Activated CD4-positive, alpha-beta memory T cell treated with anti-CD3 and anti-CD28 coated beads, Interleukin-2, amount 10 ng/mL, durations not matched to agents 7 days and 5 days (primary cell): ENCODE data around the gene GOLGA5. TPM values are rescaled to one million over a fixed set of nuclear protein-coding genes. Genes with fewer than 3 reads are reported as not detected.
A peak's percentile ranks its signal among the peaks of the same experiment; 100 is the strongest.
"Not testable (repeated sequence)": the region's sequence is repeated elsewhere in the genome, so short reads cannot be mapped to it uniquely, and the experiment has no call there.

Experiments used
- CTCF ChIA-PET: fragments of 350-600 bp; sonication (Branson Sonifier 250); formaldehyde crosslinking; loops from one replicate; lab custom pipeline; 2021; ENCODE audit warnings: antibody characterized with exemption, inconsistent platforms; lab: Charles Lee
- POLR2A ChIA-PET: fragments of 350-600 bp; sonication (Branson Sonifier 250); formaldehyde crosslinking; loops from one replicate; lab custom pipeline; 2021; ENCODE audit warnings: antibody characterized with exemption; lab: Charles Lee
- DNase-seq: peaks from one replicate; pipeline ENCODE4 v3.0.0-alpha.2; 2020
- H3K27ac Mint-ChIP-seq: one replicate; pipeline ENCODE4 v1.8.0; 2021; ENCODE audit warnings: mild to moderate bottlenecking, mixed read lengths
- H3K27me3 Mint-ChIP-seq: one replicate; pipeline ENCODE4 v1.8.0; 2021; ENCODE audit warnings: mixed read lengths
- H3K36me3 Mint-ChIP-seq: one replicate; pipeline ENCODE4 v1.8.0; 2021; ENCODE audit warnings: low read depth, mixed read lengths
- H3K4me1 Mint-ChIP-seq: one replicate; pipeline ENCODE4 v1.8.0; 2021; ENCODE audit warnings: mixed read lengths
- H3K4me3 Mint-ChIP-seq: one replicate; pipeline ENCODE4 v1.8.0; 2021; ENCODE audit warnings: mild to moderate bottlenecking, mixed read lengths
- H3K9me3 Mint-ChIP-seq: one replicate; pipeline ENCODE4 v1.8.0; 2021; ENCODE audit warnings: mixed read lengths
- total RNA-seq, 2 experiments: library from RNA; stranded (reverse); gene quantifications; one replicate each; pipeline ENCODE4 v1.2.3, GENCODE V29; 2021

The GOLGA5 gene
- 10 to 100 TPM; 22.2 to 24.0 TPM for total RNA-seq

GRCh38 chr14:92793709-92794546, at the start of gene GOLGA5:
GOLGA5 (plus strand) TSS chr14:92794305; CDS start chr14:92797438, 3,133 bp downstream.
- peak; percentile 99 for DNase-seq
- Mint-ChIP-seq H3K27ac (peak within 1 kb of the TSS; percentile 85), H3K4me1 (peaks cover 38% of the 10 kb centered on the region), H3K36me3 (peaks cover 32% of the 10 kb centered on the region), H3K4me3 (peak within 1 kb of the TSS; percentile 90), H3K27me3 (peaks cover 15% of the 10 kb centered on the region), H3K9me3 (peaks cover 26% of the 10 kb centered on the region)
- POLR2A ChIA-PET = interaction anchor here (0.6 to 1.1 kb wide), 6 partner anchors 10 to 438 kb away, joined by 3 to 4 read pairs (median 3); partner anchors contain the start of genes LYSET and MOAP1
- CTCF ChIA-PET = interaction anchor here (1.1 to 1.4 kb wide), 4 partner anchors 10 to 319 kb away, joined by 3 to 4 read pairs (median 4); no protein-coding TSS in a partner anchor

- CTCF ChIA-PET = interaction anchor here (1.2 kb wide), 1 partner anchor 19 kb away, joined by 3 read pairs; no protein-coding TSS in a partner anchor
- POLR2A ChIA-PET = interaction anchor here (0.7 to 1.0 kb wide), 2 partner anchors 20 to 33 kb away, joined by 4 read pairs; no protein-coding TSS in a partner anchor
- Mint-ChIP-seq H3K27ac (no peak overlapping the region), H3K4me3 (peak overlapping the region; percentile 68), H3K27me3 (peaks cover 60% of the 10 kb centered on the region), H3K4me1 (peaks cover 35% of the 10 kb centered on the region), H3K9me3 (peaks cover 3% of the 10 kb centered on the region), H3K36me3 (peaks cover 2% of the 10 kb centered on the region)
- DNase-seq = no peak
Measured at GRCh38 chr14:92747701-92748258, 46.3 kb upstream of the GOLGA5 start.

- Mint-ChIP-seq H3K4me1 (peaks cover 35% of the 10 kb centered on the region), H3K9me3 (peaks cover 3% of the 10 kb centered on the region), H3K4me3 (peak within 1 kb of the TSS; percentile 68), H3K27ac (no peak within 1 kb of the TSS), H3K36me3 (peaks cover 2% of the 10 kb centered on the region), H3K27me3 (peaks cover 60% of the 10 kb centered on the region)
- ChIA-PET CTCF (interaction anchor here (1.2 kb wide), 1 partner anchor 20 kb away, joined by 3 read pairs; no protein-coding TSS in a partner anchor), POLR2A (interaction anchor here (1.0 to 2.3 kb wide), 2 partner anchors 14 to 19 kb away, joined by 4 to 7 read pairs; no protein-coding TSS in a partner anchor)
- DNase-seq = peak; percentile 75
Measured at GRCh38 chr14:92748259-92749016, 45.7 kb upstream of the GOLGA5 start, which contains the start of gene LGMN. LGMN (minus strand) TSS chr14:92748627; CDS start chr14:92732786, 15,841 bp downstream.

GRCh38 chr14:92750222-92750728, 43.8 kb upstream of the GOLGA5 start:
- peaks cover 63% of the 10 kb centered on the region for H3K27me3 Mint-ChIP-seq
- peak overlapping the region; percentile 23 for H3K27ac Mint-ChIP-seq
- POLR2A ChIA-PET = interaction anchor here (0.8 to 2.3 kb wide), 5 partner anchors 12 to 44 kb away, joined by 3 to 7 read pairs (median 4); partner anchors contain the start of gene GOLGA5

GRCh38 chr14:92750994-92751400, 43.1 kb upstream of the GOLGA5 start:
- no peak for DNase-seq
- H3K4me3 Mint-ChIP-seq = no peak overlapping the region
- peaks cover 58% of the 10 kb centered on the region for H3K27me3 Mint-ChIP-seq
- peaks cover 2% of the 10 kb centered on the region for H3K36me3 Mint-ChIP-seq
- ChIA-PET POLR2A (interaction anchor here (0.8 to 1.6 kb wide), 5 partner anchors 9 to 43 kb away, joined by 3 to 4 read pairs (median 4); partner anchors contain the start of gene GOLGA5), CTCF (interaction anchor here (1.5 to 1.9 kb wide), 3 partner anchors 25 to 36 kb away, joined by 3 to 5 read pairs (median 4); no protein-coding TSS in a partner anchor)
- peaks cover 3% of the 10 kb centered on the region for H3K9me3 Mint-ChIP-seq
- peaks cover 37% of the 10 kb centered on the region for H3K4me1 Mint-ChIP-seq
- H3K27ac Mint-ChIP-seq = no peak overlapping the region

More at GRCh38 chr14:92750222-92750728, 43.8 kb upstream of the GOLGA5 start:
- peak; percentile 33 for DNase-seq
- CTCF ChIA-PET = interaction anchor here (1.8 kb wide), 1 partner anchor 33 kb away, joined by 4 read pairs; no protein-coding TSS in a partner anchor
- not testable (repeated sequence) for H3K9me3 Mint-ChIP-seq, H3K36me3 Mint-ChIP-seq
- Mint-ChIP-seq H3K4me1 (peaks cover 36% of the 10 kb centered on the region), H3K4me3 (peak overlapping the region; percentile 56)

GRCh38 chr14:92751819-92752218, 42.3 kb upstream of the GOLGA5 start:
- H3K9me3 Mint-ChIP-seq = peaks cover 3% of the 10 kb centered on the region
- no peak overlapping the region for H3K27ac Mint-ChIP-seq
- peaks cover 52% of the 10 kb centered on the region for H3K27me3 Mint-ChIP-seq
- ChIA-PET POLR2A (interaction anchor here (1.0 to 1.6 kb wide), 3 partner anchors 9 to 16 kb away, joined by 4 read pairs; no protein-coding TSS in a partner anchor), CTCF (interaction anchor here (0.5 to 1.9 kb wide), 3 partner anchors 26 to 43 kb away, joined by 3 to 5 read pairs (median 3); no protein-coding TSS in a partner anchor)
- no peak overlapping the region for H3K4me3 Mint-ChIP-seq
- peaks cover 37% of the 10 kb centered on the region for H3K4me1 Mint-ChIP-seq
- H3K36me3 Mint-ChIP-seq = peaks cover 2% of the 10 kb centered on the region
- DNase-seq = no peak

- Mint-ChIP-seq H3K9me3 (peaks cover 4% of the 10 kb centered on the region), H3K36me3 (peaks cover 2% of the 10 kb centered on the region), H3K4me1 (peaks cover 28% of the 10 kb centered on the region), H3K27me3 (peaks cover 38% of the 10 kb centered on the region), H3K27ac (no peak overlapping the region), H3K4me3 (no peak overlapping the region)
- POLR2A ChIA-PET = no interaction called here
- CTCF ChIA-PET = no interaction called here
- DNase-seq = no peak
Measured at GRCh38 chr14:92753250-92753649, 40.9 kb upstream of the GOLGA5 start.

GRCh38 chr14:92754966-92755365, 39.1 kb upstream of the GOLGA5 start:
- Mint-ChIP-seq H3K4me1 (peaks cover 28% of the 10 kb centered on the region), H3K9me3 (peaks cover 8% of the 10 kb centered on the region), H3K4me3 (no peak overlapping the region), H3K27ac (no peak overlapping the region), H3K36me3 (no peaks in the 10 kb centered on the region), H3K27me3 (peaks cover 21% of the 10 kb centered on the region)
- POLR2A ChIA-PET = no interaction called here
- CTCF ChIA-PET = no interaction called here
- no peak for DNase-seq

GRCh38 chr14:92755495-92755894, 38.6 kb upstream of the GOLGA5 start:
- CTCF ChIA-PET = no interaction called here
- Mint-ChIP-seq H3K27ac (no peak overlapping the region), H3K4me3 (no peak overlapping the region), H3K27me3 (peaks cover 16% of the 10 kb centered on the region), H3K9me3 (peaks cover 5% of the 10 kb centered on the region), H3K36me3 (no peaks in the 10 kb centered on the region), H3K4me1 (peaks cover 28% of the 10 kb centered on the region)
- no peak for DNase-seq
- POLR2A ChIA-PET = no interaction called here

GRCh38 chr14:92756446-92756845, 37.7 kb upstream of the GOLGA5 start:
- DNase-seq = no peak
- no peak overlapping the region for H3K4me3 Mint-ChIP-seq
- peaks cover 5% of the 10 kb centered on the region for H3K9me3 Mint-ChIP-seq
- POLR2A ChIA-PET = no interaction called here
- CTCF ChIA-PET = no interaction called here
- no peaks in the 10 kb centered on the region for H3K36me3 Mint-ChIP-seq
- H3K4me1 Mint-ChIP-seq = peaks cover 27% of the 10 kb centered on the region
- H3K27me3 Mint-ChIP-seq = peaks cover 20% of the 10 kb centered on the region
- no peak overlapping the region for H3K27ac Mint-ChIP-seq

GRCh38 chr14:92759300-92759678, 34.8 kb upstream of the GOLGA5 start:
- Mint-ChIP-seq H3K36me3 (no peaks in the 10 kb centered on the region), H3K27ac (no peak overlapping the region), H3K9me3 (peaks cover 5% of the 10 kb centered on the region), H3K27me3 (peaks cover 28% of the 10 kb centered on the region), H3K4me1 (peaks cover 24% of the 10 kb centered on the region), H3K4me3 (no peak overlapping the region)
- POLR2A ChIA-PET = interaction anchor here (1.0 to 1.2 kb wide), 2 partner anchors 9 to 21 kb away, joined by 3 to 4 read pairs; no protein-coding TSS in a partner anchor
- CTCF ChIA-PET = no interaction called here
- no peak for DNase-seq
